ENCODE measurements around the gene SLC35F3.
"Not testable (repeated sequence)": the region's sequence is repeated elsewhere in the genome, so short reads cannot be mapped to it uniquely, and the experiment has no call there.

- not testable (repeated sequence) for TF ChIP-seq CTCF (IDR thresholded peaks at IDR 0.05 in 4 of 5, conservative IDR thresholded peaks at IDR 0.05 in 1 of 5); POLR2A (IDR thresholded peaks at IDR 0.05)
These were observed 397.2 kb downstream of the SLC35F3 start for GRCh38 chr1:234301663-234302062.
